NCI-H1092 (cell line): ENCODE results near the gene TMPRSS9.
A peak's percentile ranks its signal among the peaks of the same experiment; 100 is the strongest.

Experiments used
- DNase-seq: peaks from one replicate; lab custom pipeline; 2025; lab: John Stamatoyannopoulos, UW

The TMPRSS9 gene

GRCh38 chr19:2329501-2329916 is 30.6 kb upstream of the TMPRSS9 start:
- no peak for DNase-seq

- no peak for DNase-seq
Measured at GRCh38 chr19:2330255-2330631, 29.8 kb upstream of the TMPRSS9 start.

- no peak for DNase-seq
Measured at GRCh38 chr19:2330632-2331284, 29.3 kb upstream of the TMPRSS9 start.

GRCh38 chr19:2331601-2332246 is 28.3 kb upstream of the TMPRSS9 start:
- DNase-seq, result no peak

- peak; percentile 53 for DNase-seq
Measured at GRCh38 chr19:2332341-2333026, 27.6 kb upstream of the TMPRSS9 start.

GRCh38 chr19:2333027-2333806 is 26.8 kb upstream of the TMPRSS9 start:
- DNase-seq, result peak; percentile 85

GRCh38 chr19:2333807-2334211 is 26.3 kb upstream of the TMPRSS9 start:
- no peak for DNase-seq

- DNase-seq, result no peak
Measured at GRCh38 chr19:2334426-2334825, 25.6 kb upstream of the TMPRSS9 start.

GRCh38 chr19:2334986-2335846 is 24.8 kb upstream of the TMPRSS9 start:
- DNase-seq, result no peak

- DNase-seq, result no peak
Measured at GRCh38 chr19:2335848-2336247, 24.2 kb upstream of the TMPRSS9 start.

- no peak for DNase-seq
Measured at GRCh38 chr19:2336528-2337328, 23.3 kb upstream of the TMPRSS9 start.

GRCh38 chr19:2337329-2337707 is 22.7 kb upstream of the TMPRSS9 start:
- DNase-seq, result no peak

GRCh38 chr19:2338055-2338615 is 21.9 kb upstream of the TMPRSS9 start:
- DNase-seq, result no peak

GRCh38 chr19:2338751-2339643 is 21.1 kb upstream of the TMPRSS9 start:
- DNase-seq, result no peak

- no peak for DNase-seq
Measured at GRCh38 chr19:2339644-2340310, 20.3 kb upstream of the TMPRSS9 start.

- no peak for DNase-seq
Measured at GRCh38 chr19:2340496-2341243, 19.4 kb upstream of the TMPRSS9 start.

GRCh38 chr19:2341244-2341751 is 18.8 kb upstream of the TMPRSS9 start:
- no peak for DNase-seq

GRCh38 chr19:2341982-2342381 is 18.1 kb upstream of the TMPRSS9 start:
- no peak for DNase-seq
